Measurements from ENCODE around the gene BCO2.

The BCO2 gene

GRCh38 chr11:112206071-112206470 lies 30.8 kb downstream of the BCO2 start:
- no peak for TF ChIP-seq CTCF (IDR thresholded peaks at IDR 0.05; ENCODE audit: borderline replicate concordance, insufficient read depth, low read depth, low read length)
- no peak overlapping the region for H3K4me3 ChIP-seq (ENCODE audit: low read depth, low read length)

DNA sequence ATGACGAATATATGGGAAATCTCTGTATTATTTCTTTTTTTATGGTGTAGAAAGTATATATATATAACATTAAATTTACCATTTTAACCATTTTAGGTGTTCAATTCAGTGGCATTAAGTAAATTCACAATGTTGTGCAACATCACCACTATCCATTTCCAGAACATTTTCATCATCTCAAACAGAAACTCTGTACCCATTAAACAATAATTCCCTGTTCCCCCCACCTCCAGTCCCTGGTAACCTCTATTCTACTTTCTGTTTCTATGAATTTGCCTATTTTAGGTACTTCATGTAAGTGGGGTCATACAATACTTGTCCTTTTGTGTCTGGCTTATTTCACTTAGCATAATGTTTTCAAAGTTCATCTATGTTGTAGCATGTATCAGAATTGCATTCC lies 35.6 kb downstream of the BCO2 start:
- no peak for TF ChIP-seq CTCF (IDR thresholded peaks at IDR 0.05; ENCODE audit: borderline replicate concordance, insufficient read depth, low read depth, low read length)
- H3K4me3 ChIP-seq (ENCODE audit: low read depth, low read length) = no peak overlapping the region

GRCh38 chr11:112211536-112211935 lies 36.2 kb downstream of the BCO2 start:
- no peak for TF ChIP-seq CTCF (IDR thresholded peaks at IDR 0.05; ENCODE audit: borderline replicate concordance, insufficient read depth, low read depth, low read length)
- H3K4me3 ChIP-seq (ENCODE audit: low read depth, low read length) = no peak overlapping the region

DNA sequence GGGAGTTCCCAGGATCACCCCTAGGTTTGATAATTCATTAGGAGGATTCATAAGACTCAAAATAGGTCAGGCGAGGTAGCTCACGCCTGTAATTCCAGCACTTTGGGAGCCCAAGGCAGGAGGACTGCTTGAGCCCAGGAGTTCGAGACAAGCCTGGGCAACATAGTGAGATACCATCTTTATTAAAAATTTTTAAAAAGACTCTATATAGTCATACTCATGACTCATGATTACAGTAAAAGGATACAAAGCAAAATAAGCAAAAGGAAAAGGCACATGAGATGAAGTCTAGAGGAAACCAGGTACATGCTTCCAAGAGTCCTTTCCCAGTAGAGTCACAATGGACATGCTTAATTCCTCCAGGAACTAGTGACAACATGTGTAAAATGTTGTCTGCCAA lies 37.0 kb downstream of the BCO2 start:
- H3K4me3 ChIP-seq (ENCODE audit: low read depth, low read length) = no peak overlapping the region
- no peak for TF ChIP-seq CTCF (IDR thresholded peaks at IDR 0.05; ENCODE audit: borderline replicate concordance, insufficient read depth, low read depth, low read length)

- H3K4me3 ChIP-seq (ENCODE audit: low read depth, low read length) = no peak overlapping the region
- TF ChIP-seq CTCF (IDR thresholded peaks at IDR 0.05; ENCODE audit: borderline replicate concordance, insufficient read depth, low read depth, low read length) = no peak
Measured at GRCh38 chr11:112212710-112213109, 37.4 kb downstream of the BCO2 start.

- TF ChIP-seq CTCF (IDR thresholded peaks at IDR 0.05; ENCODE audit: borderline replicate concordance, insufficient read depth, low read depth, low read length) = no peak
- no peak overlapping the region for H3K4me3 ChIP-seq (ENCODE audit: low read depth, low read length)
Measured at GRCh38 chr11:112213753-112214152, 38.4 kb downstream of the BCO2 start.

GRCh38 chr11:112215621-112216020 lies 40.3 kb downstream of the BCO2 start:
- TF ChIP-seq CTCF (IDR thresholded peaks at IDR 0.05; ENCODE audit: borderline replicate concordance, insufficient read depth, low read depth, low read length) = no peak

More at GRCh38 chr11:112215621-112216020, 40.3 kb downstream of the BCO2 start:
- no peak overlapping the region for H3K4me3 ChIP-seq (ENCODE audit: low read depth, low read length)

All from GM12875 (cell line).